NCI-H2227 (cell line): ENCODE results near the gene OR1J2.
A peak's percentile ranks its signal among the peaks of the same experiment; 100 is the strongest.
"Not testable (repeated sequence)": the region's sequence is repeated elsewhere in the genome, so short reads cannot be mapped to it uniquely, and the experiment has no call there.

Experiments used
- DNase-seq: peaks from one replicate; lab custom pipeline; 2025; ENCODE audit not compliant: unreplicated experiment; lab: John Stamatoyannopoulos, UW

The OR1J2 gene, protein sequence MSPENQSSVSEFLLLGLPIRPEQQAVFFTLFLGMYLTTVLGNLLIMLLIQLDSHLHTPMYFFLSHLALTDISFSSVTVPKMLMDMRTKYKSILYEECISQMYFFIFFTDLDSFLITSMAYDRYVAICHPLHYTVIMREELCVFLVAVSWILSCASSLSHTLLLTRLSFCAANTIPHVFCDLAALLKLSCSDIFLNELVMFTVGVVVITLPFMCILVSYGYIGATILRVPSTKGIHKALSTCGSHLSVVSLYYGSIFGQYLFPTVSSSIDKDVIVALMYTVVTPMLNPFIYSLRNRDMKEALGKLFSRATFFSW

DNA sequence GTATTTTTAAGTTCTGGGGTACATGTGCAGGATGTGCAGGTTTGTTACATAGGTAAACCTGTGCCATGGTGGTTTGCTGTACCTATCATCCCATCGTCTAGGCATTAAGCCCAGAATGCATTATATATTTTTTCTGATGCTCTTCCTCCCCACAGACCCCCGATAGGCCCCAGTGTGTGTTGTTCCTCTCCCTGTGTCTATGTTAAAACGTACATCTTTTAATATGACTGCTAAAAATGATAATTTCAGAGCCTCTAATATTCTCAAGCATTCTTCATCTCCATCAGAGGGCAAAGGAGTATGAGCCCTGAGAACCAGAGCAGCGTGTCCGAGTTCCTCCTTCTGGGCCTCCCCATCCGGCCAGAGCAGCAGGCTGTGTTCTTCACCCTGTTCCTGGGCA is at the start of gene OR1J2:
OR1J2 (plus strand) TSS at position 301 of the 400 bp plus-strand sequence; CDS start at position 301, 0 bp downstream.
- DNase-seq, result no peak

DNA sequence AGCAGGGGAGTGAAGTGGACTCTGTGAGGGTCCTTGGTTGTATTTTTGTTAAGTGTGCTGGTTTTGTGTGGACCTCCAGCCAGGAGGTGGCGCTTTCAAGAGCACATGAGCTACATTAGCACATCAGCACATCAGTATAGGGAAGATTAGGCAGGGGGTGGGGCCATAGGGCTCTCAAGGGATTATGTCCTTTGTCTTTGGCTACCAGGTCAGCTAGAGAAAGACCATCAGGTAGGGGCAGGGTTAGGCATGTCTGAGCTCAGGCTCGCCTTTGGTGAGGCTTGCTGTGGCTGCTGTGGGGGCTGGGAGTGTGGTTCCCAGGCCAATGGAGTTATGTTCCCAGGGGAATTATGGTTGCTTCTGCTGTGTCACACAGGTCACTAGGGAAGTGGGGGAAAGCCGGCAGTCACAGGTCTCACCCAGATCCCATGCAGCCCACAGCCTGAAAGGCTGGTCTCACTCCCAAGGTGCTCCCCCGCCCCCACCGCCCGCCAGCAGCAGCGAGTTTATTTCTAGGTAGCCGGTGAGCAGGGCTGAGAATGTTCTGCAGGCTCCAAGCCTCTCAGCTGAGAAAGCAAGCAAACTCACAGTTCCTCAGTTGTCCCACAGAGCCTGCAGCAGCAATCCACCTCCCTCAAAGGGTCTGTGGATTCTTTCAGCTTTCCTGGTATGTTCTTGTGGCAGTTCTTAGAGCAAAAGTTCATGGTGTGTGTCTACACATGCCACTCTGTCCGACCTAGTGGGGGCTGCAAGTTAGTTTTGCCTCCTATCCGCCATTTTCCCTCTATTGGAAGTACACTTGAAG is 46.6 kb upstream of the OR1J2 start:
- peak; percentile 62 for DNase-seq

DNA sequence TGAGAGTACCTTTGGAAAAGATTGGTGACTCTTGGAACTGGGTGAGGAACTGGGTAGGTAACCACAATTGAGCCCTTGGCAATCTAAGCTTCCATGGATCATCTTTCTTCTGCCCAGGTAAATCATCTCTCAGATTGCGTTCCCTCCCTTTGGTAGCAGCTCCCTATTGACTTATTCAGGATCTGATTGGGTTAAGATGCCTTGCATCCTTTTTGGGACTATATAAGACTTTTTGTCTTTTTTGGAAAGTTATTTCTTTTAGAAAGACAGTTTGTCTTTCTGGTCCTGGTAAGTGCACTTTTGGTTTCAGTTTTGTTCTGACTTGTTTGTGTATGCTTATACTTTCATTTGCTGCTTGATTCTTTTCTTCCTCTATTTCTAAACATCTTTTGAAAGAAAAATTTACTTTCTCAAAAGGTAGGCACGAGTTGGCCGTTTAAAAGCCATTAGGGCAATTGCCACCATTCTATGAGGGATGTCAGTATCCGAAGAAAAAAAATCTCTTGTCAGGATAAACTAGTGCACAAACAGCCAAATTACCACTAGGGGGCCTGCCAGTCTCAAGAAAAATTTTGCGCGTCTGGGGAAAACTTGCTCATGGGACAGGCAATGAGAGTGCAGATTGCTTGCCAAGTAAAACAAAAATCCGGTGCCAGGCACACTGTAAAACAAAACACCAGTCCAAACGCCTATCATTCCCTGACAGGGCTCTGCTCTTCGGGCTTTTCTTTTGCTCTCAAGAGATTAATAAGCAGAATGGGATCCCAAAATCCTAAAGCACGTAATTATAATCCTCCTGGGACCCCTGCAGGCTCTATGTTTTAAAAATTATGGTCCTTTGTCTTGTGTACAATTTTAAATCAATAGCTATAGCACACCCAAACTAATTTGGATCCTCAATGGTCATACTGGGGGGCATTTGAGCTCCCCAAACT is 45.7 kb upstream of the OR1J2 start:
- DNase-seq, result peak; percentile 63

DNA sequence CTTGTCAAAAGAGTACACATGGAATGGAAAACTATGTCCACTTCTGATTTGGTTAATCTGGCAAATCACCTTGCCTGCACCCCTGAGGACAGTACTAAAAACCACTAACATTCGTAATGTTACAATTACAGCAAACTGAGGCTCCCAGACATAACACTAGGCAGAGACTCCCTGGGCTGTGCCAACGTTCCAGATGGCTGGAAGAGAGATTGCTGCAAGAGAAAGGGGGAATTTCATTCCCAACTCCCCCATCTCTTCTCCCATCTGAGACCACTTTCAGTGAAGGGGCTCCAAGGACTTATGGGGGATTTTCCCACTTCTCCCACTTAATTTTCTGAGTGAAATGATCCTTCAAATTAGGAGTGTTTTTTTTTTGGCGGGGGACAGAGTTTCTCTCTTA is 44.1 kb upstream of the OR1J2 start:
- no peak for DNase-seq

DNA sequence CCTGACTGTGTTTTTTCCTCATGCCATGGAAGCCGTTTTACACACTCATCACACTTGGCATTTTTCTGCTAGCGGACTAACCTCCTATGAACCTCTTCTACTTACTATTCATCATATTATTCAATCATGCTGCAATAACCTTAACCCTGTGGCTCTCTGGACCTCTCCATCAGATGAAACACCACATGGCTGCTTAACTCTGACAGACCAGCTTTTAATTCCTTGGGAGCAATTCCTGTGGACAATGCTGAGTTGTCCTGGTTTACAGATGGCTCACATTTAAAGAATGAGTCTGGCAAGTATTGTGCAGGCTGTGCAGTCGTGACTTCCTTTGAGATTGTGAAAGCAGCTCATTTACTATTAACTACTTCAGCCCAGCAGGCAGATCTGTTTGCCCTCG is 41.9 kb upstream of the OR1J2 start:
- no peak for DNase-seq

DNA sequence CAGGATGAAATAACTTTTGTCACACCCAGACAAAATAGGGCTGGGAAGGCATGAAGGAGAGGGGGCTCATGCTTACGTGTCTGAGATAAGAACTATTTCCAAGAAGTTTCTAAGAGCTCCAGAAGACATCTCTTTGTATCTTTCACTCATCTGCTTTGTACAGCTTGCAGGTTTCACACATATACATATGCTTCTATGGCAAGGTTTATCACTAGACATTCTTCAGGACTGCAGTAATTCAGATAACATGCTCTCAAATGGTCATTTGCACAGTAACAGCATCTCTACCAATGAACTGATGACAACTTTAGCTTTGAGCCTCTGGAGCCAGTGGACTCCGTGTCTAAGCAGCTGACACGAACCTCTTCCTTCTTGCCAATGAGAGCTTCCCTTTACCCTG is 36.0 kb upstream of the OR1J2 start:
- DNase-seq, result no peak

DNA sequence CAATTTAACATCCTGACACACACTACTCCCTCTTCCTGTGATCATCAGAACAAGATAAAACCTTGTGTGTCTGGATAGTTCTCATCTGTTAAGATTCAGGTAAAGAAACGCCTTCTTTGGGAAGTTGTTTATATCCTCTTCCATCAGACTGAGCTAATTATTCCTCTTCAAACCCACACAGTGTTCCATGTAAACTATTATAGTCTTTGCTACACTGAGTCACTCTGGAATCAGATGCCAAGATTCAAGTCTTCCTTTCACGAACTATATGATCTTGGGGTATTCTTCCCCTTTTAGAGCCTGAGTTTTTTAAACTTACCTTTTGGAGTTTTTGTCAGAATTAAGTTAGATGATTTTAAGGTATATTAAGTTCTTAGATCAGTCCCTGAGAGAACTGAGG is 34.9 kb upstream of the OR1J2 start:
- DNase-seq, result no peak

DNA sequence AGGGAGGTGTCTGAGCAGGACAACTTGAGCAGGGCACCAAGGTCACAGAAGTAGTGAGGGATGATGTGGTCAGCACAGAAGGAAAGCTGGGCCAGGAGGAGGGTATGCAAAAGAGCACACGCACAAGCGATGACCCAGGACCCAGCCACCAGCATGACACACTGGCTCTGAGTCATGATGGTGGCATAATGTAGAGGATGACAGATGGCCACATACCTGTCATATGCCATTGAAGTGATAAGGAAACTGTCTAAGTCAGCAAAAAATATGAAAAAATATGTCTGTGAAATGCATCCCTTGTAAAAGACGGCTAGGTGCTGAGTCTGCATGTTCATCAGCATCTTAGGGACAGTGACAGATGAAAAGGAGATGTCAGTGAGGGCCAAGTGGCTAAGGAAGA is 33.3 kb upstream of the OR1J2 start:
- no peak for DNase-seq

DNA sequence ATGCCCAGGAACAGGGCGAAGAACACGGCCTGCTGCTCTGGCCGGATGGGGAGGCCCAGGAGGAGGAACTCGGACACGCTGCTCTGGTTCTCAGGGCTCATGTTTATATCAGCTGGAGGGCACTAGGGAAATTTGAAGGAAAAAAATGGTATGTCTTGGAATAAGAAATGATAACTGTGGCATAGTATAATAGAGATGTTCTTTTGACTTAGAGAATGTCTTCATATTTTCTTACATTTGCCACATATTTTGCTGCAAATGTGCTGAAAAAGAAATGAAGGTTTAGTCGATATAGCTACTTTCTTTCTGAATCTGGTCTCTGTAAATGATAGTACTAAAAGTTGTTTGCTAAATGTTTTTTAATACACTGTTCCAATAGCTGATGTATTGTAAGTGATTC is 32.8 kb upstream of the OR1J2 start, which contains the start of gene OR1J1:
OR1J1 (minus strand) TSS at position 101 of the 400 bp plus-strand sequence; CDS start at position 101, 0 bp downstream.
- DNase-seq, result no peak

DNA sequence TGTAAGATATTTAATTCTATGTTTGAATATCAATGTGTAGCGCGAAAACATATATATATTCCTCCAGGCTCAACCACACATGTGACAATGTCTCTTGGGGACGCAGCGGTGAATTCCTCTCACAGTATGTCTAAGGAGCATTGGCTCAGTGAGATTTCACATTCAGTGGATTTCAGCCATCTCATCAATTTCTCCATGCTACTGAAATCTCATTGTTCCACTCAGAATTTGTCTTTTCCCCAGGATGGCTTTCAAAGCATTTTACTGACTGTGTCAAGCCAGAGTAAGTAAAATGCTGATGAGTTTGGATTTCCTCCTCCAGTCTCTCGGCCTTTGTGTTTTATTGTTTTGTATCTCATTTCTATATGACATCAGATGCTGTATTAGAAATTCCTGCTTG is 31.5 kb upstream of the OR1J2 start:
- DNase-seq, result no peak

DNA sequence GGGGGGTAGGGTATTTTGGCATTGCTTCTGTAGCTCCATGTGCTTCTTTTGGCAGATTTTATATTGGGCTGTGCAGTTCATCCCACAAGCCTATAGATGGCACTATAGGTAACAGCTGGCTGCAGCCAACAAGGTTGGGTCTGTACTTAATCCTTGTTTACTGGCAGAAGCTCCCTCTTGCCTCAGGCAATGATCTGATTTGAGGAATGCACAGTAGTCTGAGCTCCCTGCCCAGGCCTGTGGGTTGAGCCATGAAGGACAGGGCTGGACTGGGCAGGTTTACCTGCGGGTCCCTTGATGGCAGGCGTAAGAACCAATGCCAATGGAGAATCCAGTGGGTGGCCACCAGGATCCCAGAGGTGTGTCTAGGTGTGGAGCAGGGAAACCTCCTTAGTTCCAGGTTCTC is 11.7 kb upstream of the OR1J2 start:
- no peak for DNase-seq

DNA sequence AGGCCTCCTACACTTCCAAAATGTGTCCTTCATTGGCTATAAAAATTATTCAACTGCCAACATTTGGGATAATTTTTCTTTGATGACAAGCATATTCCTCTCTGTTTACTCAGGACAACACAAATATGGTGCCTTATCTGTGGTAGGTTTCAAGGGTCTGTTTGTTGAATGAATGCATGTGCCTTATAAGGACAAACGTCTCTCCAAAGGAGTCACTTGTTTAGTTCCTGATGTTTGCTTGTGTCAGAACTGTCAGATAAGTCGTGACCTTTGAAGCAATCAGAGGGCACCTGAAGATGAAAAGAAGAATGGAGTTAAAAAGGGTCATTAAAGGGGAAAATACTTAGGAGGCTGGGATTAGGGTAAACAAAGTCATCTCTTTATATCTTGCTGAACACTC is 3.6 kb upstream of the OR1J2 start:
- no peak for DNase-seq

DNA sequence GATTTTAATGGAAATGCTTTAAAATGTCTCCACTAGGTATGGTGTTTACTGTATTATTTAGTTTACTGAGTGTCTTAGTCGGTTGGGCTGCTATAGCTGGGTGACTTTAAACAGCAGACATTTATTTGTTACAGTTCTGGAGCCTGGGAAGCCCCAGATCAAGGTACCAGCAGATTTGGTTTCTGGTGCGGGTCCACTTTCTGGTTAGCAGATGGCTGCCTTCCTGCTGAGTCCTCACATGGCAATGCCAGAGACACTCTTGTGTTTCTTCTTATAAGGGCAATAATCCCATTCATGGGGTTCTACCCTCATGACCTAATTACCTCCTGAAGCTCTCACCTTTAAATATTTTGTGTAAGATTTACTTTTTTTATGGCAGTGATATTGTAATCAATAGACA is 7.6 kb downstream of the OR1J2 start:
- DNase-seq, result no peak

DNA sequence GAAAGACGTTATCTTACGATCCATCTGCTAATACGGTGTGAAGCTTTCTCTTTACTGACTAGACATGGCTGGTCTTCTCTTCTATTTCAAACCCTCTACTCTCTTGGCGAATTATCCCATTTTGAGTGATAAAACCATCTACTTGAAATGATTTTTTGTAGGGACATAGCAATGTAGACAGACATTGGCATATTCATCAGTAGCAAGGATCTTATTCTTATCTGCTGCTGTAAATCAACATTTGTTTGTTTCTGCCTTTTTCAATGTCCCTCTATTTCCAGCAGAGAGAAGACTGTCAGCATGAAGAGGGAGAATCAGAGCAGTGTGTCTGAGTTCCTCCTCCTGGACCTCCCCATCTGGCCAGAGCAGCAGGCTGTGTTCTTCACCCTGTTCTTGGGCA is 8.2 kb downstream of the OR1J2 start, which contains the start of gene OR1J4:
OR1J4 (plus strand) TSS at position 301 of the 400 bp plus-strand sequence; CDS start at position 301, 0 bp downstream.
- no peak for DNase-seq

DNA sequence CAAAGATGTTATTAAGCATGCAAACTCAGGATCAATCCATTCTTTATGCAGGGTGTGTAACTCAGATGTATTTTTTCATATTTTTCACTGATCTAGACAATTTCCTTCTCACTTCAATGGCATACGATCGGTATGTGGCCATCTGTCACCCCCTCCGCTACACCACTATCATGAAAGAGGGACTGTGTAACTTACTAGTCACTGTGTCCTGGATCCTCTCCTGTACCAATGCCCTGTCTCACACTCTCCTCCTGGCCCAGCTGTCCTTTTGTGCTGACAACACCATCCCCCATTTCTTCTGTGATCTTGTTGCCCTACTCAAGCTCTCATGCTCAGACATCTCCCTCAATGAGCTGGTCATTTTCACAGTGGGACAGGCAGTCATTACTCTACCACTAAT is 8.8 kb downstream of the OR1J2 start:
- DNase-seq, result no peak

DNA sequence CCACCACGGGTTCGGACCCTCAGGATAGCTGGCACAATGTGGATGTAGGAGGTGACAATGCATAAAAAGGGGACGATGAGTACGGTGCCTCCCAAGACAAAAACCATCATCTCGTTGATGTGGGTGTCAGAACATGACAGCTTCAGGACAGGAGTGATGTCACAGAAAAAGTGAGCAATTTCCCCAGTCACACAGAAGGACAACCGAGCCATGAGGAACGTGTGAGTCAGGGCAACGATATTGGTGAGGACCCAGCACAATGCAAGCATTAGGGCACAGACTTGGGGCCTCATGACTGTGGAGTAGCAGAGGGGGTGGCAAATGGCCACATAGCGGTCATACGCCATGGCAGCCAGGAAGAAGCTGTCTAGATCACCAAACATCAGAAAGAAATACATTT is 16.0 kb downstream of the OR1J2 start:
- DNase-seq, result no peak

DNA sequence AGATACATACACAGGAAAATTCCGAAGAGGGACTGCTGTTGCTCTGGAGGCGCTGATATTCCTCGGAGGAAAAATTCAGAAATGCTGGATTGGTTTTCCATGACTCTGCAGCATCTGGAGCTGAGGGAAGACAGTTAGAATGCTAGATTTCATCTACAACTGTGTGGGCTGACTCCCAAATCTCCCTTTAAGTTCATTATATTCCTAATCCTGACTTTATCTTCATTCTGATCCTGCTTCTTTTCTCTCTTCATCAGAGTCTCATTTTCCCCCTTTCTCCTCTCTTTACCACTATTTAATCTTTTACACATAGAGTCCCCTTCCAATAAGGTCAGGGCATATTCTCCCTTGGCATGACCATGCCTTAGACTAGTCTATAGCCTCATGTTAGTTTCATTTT is 16.6 kb downstream of the OR1J2 start, which contains the start of gene OR1N1:
OR1N1 (minus strand) TSS at position 101 of the 400 bp plus-strand sequence; CDS start at position 101, 0 bp downstream.
- no peak for DNase-seq

DNA sequence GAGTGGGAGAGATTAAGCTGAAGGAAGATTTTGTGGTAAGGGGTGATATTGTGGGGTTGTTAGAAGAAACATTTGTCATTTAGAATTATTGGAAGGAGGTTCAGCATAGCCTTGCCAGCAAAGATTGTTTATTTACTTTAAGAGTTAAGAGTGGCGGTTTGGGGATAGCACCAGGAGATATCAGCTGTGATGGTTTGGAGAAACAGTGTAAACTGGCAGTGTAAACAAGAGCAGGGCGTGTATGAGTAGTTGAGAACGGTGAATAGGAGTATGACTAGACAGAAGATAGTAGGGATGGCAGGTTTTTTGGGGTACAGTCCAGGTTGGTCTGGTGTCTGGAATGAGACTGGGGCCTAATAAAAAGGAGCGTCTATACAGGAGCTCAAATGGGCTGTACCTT is 20.6 kb downstream of the OR1J2 start:
- DNase-seq, result not testable (repeated sequence)

DNA sequence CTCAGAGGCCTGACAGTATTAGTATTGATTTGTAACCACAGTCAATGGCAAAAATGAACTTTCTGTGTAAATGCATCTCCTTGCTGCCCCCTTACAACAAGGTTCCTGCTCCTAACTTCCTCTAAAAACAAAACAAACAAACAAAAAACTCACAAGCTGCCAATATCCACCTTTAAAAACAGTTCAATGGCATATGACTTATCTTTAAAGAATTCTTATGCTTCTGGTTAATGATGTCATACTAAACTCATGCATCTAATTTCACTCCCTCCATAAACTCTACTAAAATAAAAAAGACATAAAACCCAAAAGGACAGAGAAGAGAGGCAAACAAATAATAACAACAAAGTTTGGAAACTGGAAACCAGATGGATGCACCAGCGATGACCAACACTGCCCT is 25.5 kb downstream of the OR1J2 start:
- DNase-seq, result no peak

DNA sequence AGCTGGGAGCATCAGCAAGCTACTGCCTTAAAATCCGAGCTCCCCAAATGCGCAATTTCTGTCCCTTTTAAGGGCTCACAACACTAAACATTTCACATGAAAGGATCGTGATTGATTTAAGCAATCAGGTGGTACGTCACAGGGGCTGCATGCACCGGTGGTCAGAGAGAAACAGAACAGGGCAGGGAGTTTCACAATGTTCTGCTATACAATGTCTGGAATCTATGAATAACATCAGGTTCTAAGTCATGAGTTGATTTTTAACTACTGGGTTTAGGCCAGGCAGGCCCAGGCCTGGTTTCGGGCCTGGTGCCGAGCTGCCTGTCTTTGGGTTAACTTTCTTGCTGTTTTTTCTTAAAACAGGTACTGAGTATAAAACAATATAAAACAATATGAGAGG is 26.5 kb downstream of the OR1J2 start:
- DNase-seq, result not testable (repeated sequence)

DNA sequence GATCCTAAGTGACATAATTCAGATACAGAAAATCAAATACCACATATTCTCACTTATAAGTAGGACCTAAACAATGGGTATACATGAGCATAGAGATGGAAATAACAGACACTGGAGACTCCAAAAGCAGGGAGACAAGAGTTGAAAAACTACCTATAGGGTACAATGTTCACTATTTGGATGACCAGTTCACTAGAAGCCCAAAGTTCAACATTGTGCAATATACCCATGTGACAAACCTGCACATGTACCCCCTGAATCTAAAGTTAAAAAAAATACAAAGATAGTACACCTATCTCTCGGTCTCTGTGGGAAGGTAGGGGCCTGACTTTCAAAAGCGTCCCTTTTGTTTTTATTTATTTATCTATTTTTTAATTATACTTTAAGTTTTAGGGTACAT is 28.2 kb downstream of the OR1J2 start:
- DNase-seq, result no peak
